Vagina (tissue), 2 donors: Measurements from ENCODE around the gene RBM46.

Experiments
- POLR2AphosphoS5 ChIP-seq, 2 donors: sonication (generic); formaldehyde crosslinking; IDR thresholded peaks; one replicate each; pipeline ENCODE4 v1.9.0; 2017; ENCODE audit warnings: antibody characterized with exemption in 2 of 2, mild to moderate bottlenecking in 2 of 2, low read depth in 1 of 2; ENCODE audit not compliant: insufficient read depth in 1 of 2
- TF ChIP-seq, protein P1 (sequence below), 3 experiments: fragments of 450-650 bp in 2 of 3; fragments of 200-600 bp in 1 of 3; sonication (generic) in 1 of 3; IDR thresholded peaks; one replicate each; pipeline ENCODE4 v1.5.1; 2017 to 2019; ENCODE audit warnings: antibody characterized with exemption in 3 of 3, mild to moderate bottlenecking in 2 of 3, moderate library complexity in 2 of 3

DNA sequence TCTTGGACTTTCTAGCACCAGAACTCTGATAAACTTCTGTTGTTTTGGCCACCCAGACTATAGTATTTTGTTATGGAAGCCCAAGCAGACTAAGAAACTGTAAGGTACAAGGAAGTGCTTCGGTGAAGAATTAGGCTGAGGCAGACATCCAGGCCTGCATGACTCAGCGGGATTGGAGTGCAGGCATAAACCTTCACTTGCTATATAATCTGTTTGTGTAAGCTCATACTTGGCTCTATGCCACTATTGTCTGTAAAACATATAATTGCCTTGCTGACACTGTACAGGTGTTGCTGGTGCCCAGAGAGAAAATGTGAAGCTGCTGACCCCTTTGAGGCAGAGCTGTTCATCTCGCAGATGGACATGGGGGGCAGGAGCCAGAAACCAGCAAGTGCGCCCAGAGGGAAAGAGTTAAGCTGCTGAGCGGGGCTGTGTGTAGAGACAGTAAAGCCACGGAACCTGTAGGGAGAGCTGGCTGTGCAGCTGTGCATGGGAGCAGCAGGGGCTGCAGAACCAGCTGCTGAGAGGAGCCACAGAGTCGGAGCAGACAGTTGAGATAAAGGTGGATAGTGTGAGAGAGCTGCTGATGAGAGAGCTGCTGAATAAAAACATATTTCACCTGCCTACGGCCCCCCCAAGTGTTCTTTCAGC is 96.2 kb downstream of the RBM46 start:
- TF ChIP-seq, protein P1, sequence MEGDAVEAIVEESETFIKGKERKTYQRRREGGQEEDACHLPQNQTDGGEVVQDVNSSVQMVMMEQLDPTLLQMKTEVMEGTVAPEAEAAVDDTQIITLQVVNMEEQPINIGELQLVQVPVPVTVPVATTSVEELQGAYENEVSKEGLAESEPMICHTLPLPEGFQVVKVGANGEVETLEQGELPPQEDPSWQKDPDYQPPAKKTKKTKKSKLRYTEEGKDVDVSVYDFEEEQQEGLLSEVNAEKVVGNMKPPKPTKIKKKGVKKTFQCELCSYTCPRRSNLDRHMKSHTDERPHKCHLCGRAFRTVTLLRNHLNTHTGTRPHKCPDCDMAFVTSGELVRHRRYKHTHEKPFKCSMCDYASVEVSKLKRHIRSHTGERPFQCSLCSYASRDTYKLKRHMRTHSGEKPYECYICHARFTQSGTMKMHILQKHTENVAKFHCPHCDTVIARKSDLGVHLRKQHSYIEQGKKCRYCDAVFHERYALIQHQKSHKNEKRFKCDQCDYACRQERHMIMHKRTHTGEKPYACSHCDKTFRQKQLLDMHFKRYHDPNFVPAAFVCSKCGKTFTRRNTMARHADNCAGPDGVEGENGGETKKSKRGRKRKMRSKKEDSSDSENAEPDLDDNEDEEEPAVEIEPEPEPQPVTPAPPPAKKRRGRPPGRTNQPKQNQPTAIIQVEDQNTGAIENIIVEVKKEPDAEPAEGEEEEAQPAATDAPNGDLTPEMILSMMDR (IDR thresholded peaks at IDR 0.05): no peak
- TF ChIP-seq POLR2AphosphoS5 (IDR thresholded peaks at IDR 0.05; ENCODE audit: insufficient read depth in 1 of 2, low read depth in 1 of 2): no peak
